Gastroesophageal sphincter (tissue), 4 donors: ENCODE measurements around the gene BCAS4. TPM values are rescaled to one million over a fixed set of nuclear protein-coding genes. Genes with fewer than 3 reads are reported as not detected.

Experiments
- ATAC-seq: fragments of 150-250 bp; one replicate; pipeline ENCODE4 v1.9.1; 2016; ENCODE audit warnings: mild to moderate bottlenecking, moderate library complexity
- H3K27ac ChIP-seq, 4 donors: fragments of 200-600 bp; sonication (generic) in 3 of 4; 1 replicate in 3 of 4; 2 replicates in 1 of 4; pipeline ENCODE4 v1.5.1; 2016 to 2019
- H3K27me3 ChIP-seq: fragments of 200-600 bp; sonication (generic); one replicate; pipeline ENCODE4 v1.5.1; 2019
- H3K36me3 ChIP-seq, 2 donors: fragments of 200-600 bp; sonication (generic); one replicate each; pipeline ENCODE4 v1.5.1; 2019; ENCODE audit warnings: control low read depth in 1 of 2
- H3K4me1 ChIP-seq, 3 donors: fragments of 200-600 bp; sonication (generic); 1 replicate in 2 of 3; 2 replicates in 1 of 3; pipeline ENCODE4 v1.5.1; 2016 to 2019; ENCODE audit warnings: control low read depth in 2 of 3
- H3K4me3 ChIP-seq, 2 donors: fragments of 200-600 bp; sonication (generic); one replicate each; pipeline ENCODE4 v1.5.1; 2019; ENCODE audit warnings: mild to moderate bottlenecking in 1 of 2, moderate library complexity in 1 of 2
- H3K9me3 ChIP-seq, 3 donors: fragments of 200-600 bp; sonication (generic); one replicate each; pipeline ENCODE4 v1.5.1; 2017 to 2019; ENCODE audit warnings: control low read depth in 2 of 3
- CTCF ChIP-seq, 4 experiments: fragments of 200-600 bp in 2 of 4; fragments of 450-650 bp in 2 of 4; sonication (generic) in 1 of 4; IDR thresholded peaks; one replicate each; pipeline ENCODE4 v1.5.1; 2017 to 2019; ENCODE audit warnings: antibody characterized with exemption in 4 of 4, mild to moderate bottlenecking in 2 of 4, moderate library complexity in 2 of 4
- EP300 ChIP-seq: sonication (generic); formaldehyde crosslinking; IDR thresholded peaks from one replicate; pipeline ENCODE4 v1.6.1; 2017; ENCODE audit warnings: antibody characterized with exemption, mild to moderate bottlenecking
- POLR2A ChIP-seq, 2 donors: fragments of 450-650 bp; IDR thresholded peaks; one replicate each; pipeline ENCODE4 v1.6.1; 2017; ENCODE audit warnings: antibody characterized with exemption in 2 of 2, mild to moderate bottlenecking in 2 of 2, moderate library complexity in 1 of 2
- POLR2AphosphoS5 ChIP-seq: sonication (generic); formaldehyde crosslinking; IDR thresholded peaks from one replicate; pipeline ENCODE4 v1.6.1; 2017; ENCODE audit warnings: antibody characterized with exemption
- WGBS, 2 donors: methylation state at CpG; one replicate each; pipeline ENCODE4 v1.1.5; 2018; ENCODE audit warnings: low coverage in 1 of 2; 5-methylcytosine and 5-hydroxymethylcytosine counted together
- total RNA-seq, 4 donors: library from RNA; depleted of rRNA; stranded (reverse); fragments of >200 nt; gene quantifications; one replicate each; pipeline ENCODE4 v1.1.0, GENCODE V29; 2016

Gene BCAS4
- total RNA-seq, 4 donors from 2014 or later: 4.4 to 18.7 (median 4.7) TPM

- WGBS, 2 donors: 99% methylated on average over 8 of the region's 8 CpGs; no CpG with 5 or more reads in 1 of the 2 donors
- TF ChIP-seq CTCF (IDR thresholded peaks at IDR 0.05) (no peak), POLR2AphosphoS5 (no peak), EP300 (no peak), POLR2A (IDR thresholded peaks at IDR 0.05) (no peak)
- Histone ChIP-seq H3K9me3 (no peaks in the 10 kb centered on the region), H3K4me3 (no peak overlapping the region), H3K36me3 (peaks cover 0 to 4% of the 10 kb centered on the region in 2 donors), H3K27ac (no peak overlapping the region), H3K4me1 (peaks cover 0 to 40% (median 0%) of the 10 kb centered on the region in 3 donors), H3K27me3 (no peaks in the 10 kb centered on the region)
- ATAC-seq: no peak
Measured at GRCh38 chr20:50819349-50819748, 24.5 kb downstream of the BCAS4 start.

- no peaks in the 10 kb centered on the region for H3K27me3 ChIP-seq
- H3K4me1 ChIP-seq: peaks cover 0 to 33% (median 0%) of the 10 kb centered on the region in 3 donors
- 91 to 92% methylated on average over 4 to 13 of the region's 16 CpGs for WGBS, 2 donors
- TF ChIP-seq EP300: no peak
- TF ChIP-seq POLR2AphosphoS5: no peak
- no peak for TF ChIP-seq POLR2A (IDR thresholded peaks at IDR 0.05)
- no peak for TF ChIP-seq CTCF (IDR thresholded peaks at IDR 0.05)
- H3K36me3 ChIP-seq: peaks cover 0 to 4% of the 10 kb centered on the region in 2 donors
- no peak overlapping the region for H3K27ac ChIP-seq
- ATAC-seq: no peak
- no peaks in the 10 kb centered on the region for H3K9me3 ChIP-seq
- no peak overlapping the region for H3K4me3 ChIP-seq
Measured at GRCh38 chr20:50820515-50821256, 25.8 kb downstream of the BCAS4 start.

- no peaks in the 10 kb centered on the region for H3K27me3 ChIP-seq
- ATAC-seq: no peak
- TF ChIP-seq EP300: no peak
- TF ChIP-seq CTCF (IDR thresholded peaks at IDR 0.05): no peak
- TF ChIP-seq POLR2AphosphoS5: no peak
- no peak for TF ChIP-seq POLR2A (IDR thresholded peaks at IDR 0.05)
- WGBS, 2 donors: 60 to 80% methylated on average over 3 of the region's 8 CpGs
- peaks cover 0 to 26% (median 0%) of the 10 kb centered on the region in 3 donors for H3K4me1 ChIP-seq
- no peak overlapping the region for H3K4me3 ChIP-seq
- H3K36me3 ChIP-seq: peaks cover 0 to 4% of the 10 kb centered on the region in 2 donors
- H3K9me3 ChIP-seq: no peaks in the 10 kb centered on the region
- no peak overlapping the region for H3K27ac ChIP-seq
Measured at GRCh38 chr20:50821257-50821921, 26.5 kb downstream of the BCAS4 start.

- Histone ChIP-seq H3K9me3 (no peaks in the 10 kb centered on the region), H3K36me3 (peaks cover 0 to 4% of the 10 kb centered on the region in 2 donors), H3K27ac (no peak overlapping the region), H3K4me3 (no peak overlapping the region), H3K4me1 (peaks cover 0 to 24% (median 0%) of the 10 kb centered on the region in 3 donors), H3K27me3 (no peaks in the 10 kb centered on the region)
- ATAC-seq: no peak
- TF ChIP-seq CTCF (IDR thresholded peaks at IDR 0.05): no peak
- TF ChIP-seq POLR2AphosphoS5: no peak
- no peak for TF ChIP-seq POLR2A (IDR thresholded peaks at IDR 0.05)
- no peak for TF ChIP-seq EP300
- WGBS, 2 donors: 78 to 80% methylated on average over 1 to 2 of the region's 7 CpGs
Measured at GRCh38 chr20:50821994-50822393, 27.1 kb downstream of the BCAS4 start.
